DND-41 (cell line): Measurements from ENCODE around the gene PRDM15.

Experiments used
- CTCF ChIP-seq: IDR thresholded peaks from 2 replicates; pipeline ENCODE4 v1.5.1; 2012; ENCODE audit warnings: borderline replicate concordance, low read length, moderate library complexity, mild to moderate bottlenecking; ENCODE audit not compliant: poor library complexity, severe bottlenecking; ENCODE audit errors: extremely low read depth
- EZH2 ChIP-seq: IDR thresholded peaks from 3 replicates; pipeline ENCODE4 v1.6.1; 2012; ENCODE audit warnings: borderline replicate concordance, low read depth, mild to moderate bottlenecking, moderate library complexity, low read length, inconsistent platforms; ENCODE audit not compliant: severe bottlenecking

DNA sequence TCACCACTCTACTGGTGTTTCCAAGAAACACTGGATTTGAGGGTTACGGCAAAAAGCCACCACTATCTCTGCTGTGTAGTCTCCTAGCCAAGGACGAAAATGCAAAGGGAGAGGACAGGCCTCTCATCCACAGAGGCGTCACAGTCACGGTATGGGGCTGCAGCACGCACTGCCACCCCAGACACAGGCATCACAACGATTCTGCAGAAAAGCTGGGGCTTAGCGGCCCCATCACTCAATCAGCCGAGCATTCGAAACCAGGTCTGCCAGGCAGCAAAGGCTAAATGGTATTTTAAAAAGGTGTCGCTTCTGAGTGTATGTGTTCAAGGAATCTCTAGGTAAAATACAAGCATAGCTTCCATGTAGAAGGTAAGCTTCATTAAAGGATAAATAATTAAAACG lies 113.7 kb downstream of the PRDM15 start:
- TF ChIP-seq CTCF, result no peak
- TF ChIP-seq EZH2, result no peak
